Fibroblast of lung (primary cell): ENCODE data around the gene ZNF766.

ENCODE experiments used
- EZH2 ChIP-seq: IDR thresholded peaks from 2 replicates; pipeline ENCODE4 v1.5.1; 2012; ENCODE audit warnings: low read length, control low read depth, mild to moderate bottlenecking; ENCODE audit errors: missing control alignments
- TF ChIP-seq, protein P1 (sequence below), 2 donors: IDR thresholded peaks in 1 of 2; conservative IDR thresholded peaks in 1 of 2; 1 replicate in 1 of 2; 2 replicates in 1 of 2; pipeline ENCODE4 v1.5.1; 2011 to 2012; ENCODE audit warnings: low read length in 2 of 2, control low read depth in 1 of 2, inconsistent platforms in 1 of 2, low read depth in 1 of 2, mild to moderate bottlenecking in 1 of 2

DNA sequence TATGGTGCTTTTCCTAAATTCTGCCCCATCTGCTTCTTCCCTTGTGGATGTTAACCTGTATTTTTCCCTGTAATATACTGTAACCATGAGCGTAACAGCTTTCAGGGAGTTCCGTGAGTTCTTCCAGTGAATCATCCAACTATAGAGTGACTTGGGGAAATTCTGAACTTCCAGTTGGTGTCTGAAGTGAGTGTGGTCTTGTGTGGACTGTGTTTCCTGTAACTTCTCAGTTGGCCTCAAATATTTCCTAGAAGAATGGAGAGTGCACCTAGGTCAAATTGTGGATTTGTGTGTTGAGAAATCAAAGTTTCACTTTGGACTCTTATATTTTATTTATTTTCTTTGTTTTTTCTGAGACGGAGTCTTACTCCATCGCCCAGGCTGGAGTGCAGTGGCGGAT lies 11.0 kb upstream of the ZNF766 start:
- TF ChIP-seq, protein P1, sequence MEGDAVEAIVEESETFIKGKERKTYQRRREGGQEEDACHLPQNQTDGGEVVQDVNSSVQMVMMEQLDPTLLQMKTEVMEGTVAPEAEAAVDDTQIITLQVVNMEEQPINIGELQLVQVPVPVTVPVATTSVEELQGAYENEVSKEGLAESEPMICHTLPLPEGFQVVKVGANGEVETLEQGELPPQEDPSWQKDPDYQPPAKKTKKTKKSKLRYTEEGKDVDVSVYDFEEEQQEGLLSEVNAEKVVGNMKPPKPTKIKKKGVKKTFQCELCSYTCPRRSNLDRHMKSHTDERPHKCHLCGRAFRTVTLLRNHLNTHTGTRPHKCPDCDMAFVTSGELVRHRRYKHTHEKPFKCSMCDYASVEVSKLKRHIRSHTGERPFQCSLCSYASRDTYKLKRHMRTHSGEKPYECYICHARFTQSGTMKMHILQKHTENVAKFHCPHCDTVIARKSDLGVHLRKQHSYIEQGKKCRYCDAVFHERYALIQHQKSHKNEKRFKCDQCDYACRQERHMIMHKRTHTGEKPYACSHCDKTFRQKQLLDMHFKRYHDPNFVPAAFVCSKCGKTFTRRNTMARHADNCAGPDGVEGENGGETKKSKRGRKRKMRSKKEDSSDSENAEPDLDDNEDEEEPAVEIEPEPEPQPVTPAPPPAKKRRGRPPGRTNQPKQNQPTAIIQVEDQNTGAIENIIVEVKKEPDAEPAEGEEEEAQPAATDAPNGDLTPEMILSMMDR (conservative IDR thresholded peaks at IDR 0.05 in 1 of 2, IDR thresholded peaks at IDR 0.05 in 1 of 2; ENCODE audit: low read depth in 1 of 2, low read length in 2 of 2): no peak
- TF ChIP-seq EZH2: no peak
